ENCODE measurements around the gene NHS.
A peak's percentile ranks its signal among the peaks of the same experiment; 100 is the strongest.

Gene NHS

GRCh38 chrX:17374619-17375366 is at the start of gene NHS:
Gene NHS, plus strand, starts transcription at chrX:17375200. Its CDS starts 558 bp downstream, at chrX:17375758.
- peak; percentile 62 for DNase-seq

GRCh38 chrX:17328837-17329236 is 46.2 kb upstream of the NHS start:
- DNase-seq = no peak

GRCh38 chrX:17336377-17336776 is 38.6 kb upstream of the NHS start:
- DNase-seq = no peak

GRCh38 chrX:17355976-17356375 is 19.0 kb upstream of the NHS start:
- no peak for DNase-seq

- no peak for DNase-seq
These were observed 15.5 kb upstream of the NHS start for GRCh38 chrX:17359500-17359899.

GRCh38 chrX:17361620-17362019 is 13.4 kb upstream of the NHS start:
- no peak for DNase-seq

- no peak for DNase-seq
These were observed 7.0 kb upstream of the NHS start for GRCh38 chrX:17368002-17368401.

- DNase-seq = no peak
These were observed 5.7 kb upstream of the NHS start for GRCh38 chrX:17369309-17369708.

- no peak for DNase-seq
These were observed 4.8 kb upstream of the NHS start for GRCh38 chrX:17370191-17370590.

- no peak for DNase-seq
These were observed 2.9 kb upstream of the NHS start for GRCh38 chrX:17372052-17372451.

- DNase-seq = no peak
These were observed 1.7 kb upstream of the NHS start for GRCh38 chrX:17373337-17373736.

- no peak for DNase-seq
These were observed 302 bp downstream of the NHS start for GRCh38 chrX:17375367-17375636.

- DNase-seq = peak; percentile 5
These were observed 834 bp downstream of the NHS start for GRCh38 chrX:17375637-17376430.

- DNase-seq = peak; percentile 3
These were observed 1.6 kb downstream of the NHS start for GRCh38 chrX:17376431-17377077.

GRCh38 chrX:17377091-17377717 is 2.2 kb downstream of the NHS start:
- DNase-seq = peak; percentile 53

GRCh38 chrX:17377795-17378194 is 2.8 kb downstream of the NHS start:
- no peak for DNase-seq

GRCh38 chrX:17380221-17380620 is 5.2 kb downstream of the NHS start:
- no peak for DNase-seq

- DNase-seq = no peak
These were observed 15.4 kb downstream of the NHS start for GRCh38 chrX:17390419-17390850.

GRCh38 chrX:17395154-17395553 is 20.2 kb downstream of the NHS start:
- DNase-seq = no peak

- no peak for DNase-seq
These were observed 22.1 kb downstream of the NHS start for GRCh38 chrX:17397074-17397473.

- DNase-seq = no peak
These were observed 28.2 kb downstream of the NHS start for GRCh38 chrX:17403189-17403691.

GRCh38 chrX:17403972-17404371 is 29.0 kb downstream of the NHS start:
- no peak for DNase-seq

GRCh38 chrX:17405225-17405969 is 30.4 kb downstream of the NHS start:
- DNase-seq = no peak

Measured in NCI-H510A (cell line).